Measurements from ENCODE around the gene SMOC2.

GRCh38 chr6:168545428-168545827 lies 104.4 kb downstream of the SMOC2 start:
- TF ChIP-seq MXI1 (IDR thresholded peaks at IDR 0.05; ENCODE audit: borderline replicate concordance, low read depth, low read length) (no peak), RFX5 (IDR thresholded peaks at IDR 0.05; ENCODE audit: low read depth, low read length) (no peak), POLR2A (IDR thresholded peaks at IDR 0.05; ENCODE audit: low read depth, low read length) (no peak), ELK1 (IDR thresholded peaks at IDR 0.05; ENCODE audit: borderline replicate concordance, low read depth, low read length) (no peak)
- TF ChIP-seq, protein P1, sequence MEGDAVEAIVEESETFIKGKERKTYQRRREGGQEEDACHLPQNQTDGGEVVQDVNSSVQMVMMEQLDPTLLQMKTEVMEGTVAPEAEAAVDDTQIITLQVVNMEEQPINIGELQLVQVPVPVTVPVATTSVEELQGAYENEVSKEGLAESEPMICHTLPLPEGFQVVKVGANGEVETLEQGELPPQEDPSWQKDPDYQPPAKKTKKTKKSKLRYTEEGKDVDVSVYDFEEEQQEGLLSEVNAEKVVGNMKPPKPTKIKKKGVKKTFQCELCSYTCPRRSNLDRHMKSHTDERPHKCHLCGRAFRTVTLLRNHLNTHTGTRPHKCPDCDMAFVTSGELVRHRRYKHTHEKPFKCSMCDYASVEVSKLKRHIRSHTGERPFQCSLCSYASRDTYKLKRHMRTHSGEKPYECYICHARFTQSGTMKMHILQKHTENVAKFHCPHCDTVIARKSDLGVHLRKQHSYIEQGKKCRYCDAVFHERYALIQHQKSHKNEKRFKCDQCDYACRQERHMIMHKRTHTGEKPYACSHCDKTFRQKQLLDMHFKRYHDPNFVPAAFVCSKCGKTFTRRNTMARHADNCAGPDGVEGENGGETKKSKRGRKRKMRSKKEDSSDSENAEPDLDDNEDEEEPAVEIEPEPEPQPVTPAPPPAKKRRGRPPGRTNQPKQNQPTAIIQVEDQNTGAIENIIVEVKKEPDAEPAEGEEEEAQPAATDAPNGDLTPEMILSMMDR (conservative IDR thresholded peaks at IDR 0.05; ENCODE audit: low read depth, low read length) = no peak

All from IMR-90 (cell line).